ENCODE measurements around the gene C5. TPM values are rescaled to one million over a fixed set of nuclear protein-coding genes. Genes with fewer than 3 reads are reported as not detected.

Gene C5
- total and polyA plus RNA-seq, 9 donors: 3.0 to 7.2 (median 4.6) TPM

GRCh38 chr9:120949290-120949689 is 100.8 kb downstream of the C5 start:
- no peak for TF ChIP-seq POLR2A (IDR thresholded peaks at IDR 0.05)
- no peak for TF ChIP-seq EP300 (IDR thresholded peaks at IDR 0.05)
- TF ChIP-seq CTCF (IDR thresholded peaks at IDR 0.05): no peak
- no peak overlapping the region for H3K4me3 ChIP-seq
- DNase-seq: no peak
- H3K27me3 ChIP-seq: no peaks in the 10 kb centered on the region
- intact Hi-C loops (cut with DNase I): no loop called here
- H3K27ac ChIP-seq: no peak overlapping the region
- H3K36me3 ChIP-seq: no peaks in the 10 kb centered on the region
- 16 to 37% (median 21%) methylated on average over 2 of the region's 2 CpGs for WGBS, 3 donors
- peaks cover 5% of the 10 kb centered on the region for H3K4me1 ChIP-seq (ENCODE audit: insufficient read depth)
- H3K9me3 ChIP-seq: no peaks in the 10 kb centered on the region

GRCh38 chr9:120948824-120949223 is 101.3 kb downstream of the C5 start:
- H3K36me3 ChIP-seq: no peaks in the 10 kb centered on the region
- no peaks in the 10 kb centered on the region for H3K27me3 ChIP-seq
- no peaks in the 10 kb centered on the region for H3K9me3 ChIP-seq
- peaks cover 5% of the 10 kb centered on the region for H3K4me1 ChIP-seq (ENCODE audit: insufficient read depth)
- H3K27ac ChIP-seq: no peak overlapping the region
- no peak for TF ChIP-seq POLR2A (IDR thresholded peaks at IDR 0.05)
- no peak for TF ChIP-seq CTCF (IDR thresholded peaks at IDR 0.05)
- TF ChIP-seq EP300 (IDR thresholded peaks at IDR 0.05): no peak
- no peak overlapping the region for H3K4me3 ChIP-seq
- no peak for DNase-seq
- 92 to 97% (median 97%) methylated on average over 1 of the region's 1 CpG for WGBS, 3 donors
- intact Hi-C loops (cut with DNase I): no loop called here

GRCh38 chr9:120947222-120947621 is 102.9 kb downstream of the C5 start:
- WGBS, 3 donors: 90 to 94% (median 93%) methylated on average over 2 of the region's 2 CpGs
- Histone ChIP-seq H3K9me3 (no peaks in the 10 kb centered on the region), H3K4me1 (ENCODE audit: insufficient read depth) (peaks cover 7% of the 10 kb centered on the region), H3K27me3 (no peaks in the 10 kb centered on the region), H3K4me3 (no peak overlapping the region), H3K27ac (no peak overlapping the region), H3K36me3 (no peaks in the 10 kb centered on the region)
- no peak for TF ChIP-seq EP300 (IDR thresholded peaks at IDR 0.05)
- TF ChIP-seq CTCF (IDR thresholded peaks at IDR 0.05): no peak
- no peak for TF ChIP-seq POLR2A (IDR thresholded peaks at IDR 0.05)
- no peak for DNase-seq
- intact Hi-C loops (cut with DNase I): no loop called here

- DNase-seq: no peak
- 64 to 66% (median 66%) methylated on average over 3 of the region's 3 CpGs for WGBS, 3 donors
- H3K4me1 ChIP-seq (ENCODE audit: insufficient read depth): peaks cover 5% of the 10 kb centered on the region
- no peak overlapping the region for H3K4me3 ChIP-seq
- no peaks in the 10 kb centered on the region for H3K27me3 ChIP-seq
- intact Hi-C loops (cut with DNase I): no loop called here
- H3K27ac ChIP-seq: no peak overlapping the region
- no peaks in the 10 kb centered on the region for H3K9me3 ChIP-seq
- no peak for TF ChIP-seq POLR2A (IDR thresholded peaks at IDR 0.05)
- no peaks in the 10 kb centered on the region for H3K36me3 ChIP-seq
Observed at GRCh38 chr9:120946259-120946658, 103.8 kb downstream of the C5 start.

GRCh38 chr9:120944948-120945347 is 105.1 kb downstream of the C5 start:
- DNase-seq: no peak
- H3K4me3 ChIP-seq: no peak overlapping the region
- TF ChIP-seq POLR2A (IDR thresholded peaks at IDR 0.05) (no peak), EP300 (IDR thresholded peaks at IDR 0.05) (no peak), CTCF (IDR thresholded peaks at IDR 0.05) (no peak)
- no peaks in the 10 kb centered on the region for H3K9me3 ChIP-seq
- intact Hi-C loops (cut with DNase I): no loop called here
- H3K36me3 ChIP-seq: no peaks in the 10 kb centered on the region
- peaks cover 5% of the 10 kb centered on the region for H3K4me1 ChIP-seq (ENCODE audit: insufficient read depth)
- 86 to 92% (median 86%) methylated on average over 3 of the region's 3 CpGs for WGBS, 3 donors
- H3K27me3 ChIP-seq: no peaks in the 10 kb centered on the region
- H3K27ac ChIP-seq: no peak overlapping the region
